ENCODE results near the gene SCGN. TPM values are rescaled to one million over a fixed set of nuclear protein-coding genes. Genes with fewer than 3 reads are reported as not detected.

SCGN gene
- total and polyA plus RNA-seq, 2 of the 13 experiments (the other 11 are each of a cell fraction or from before 2014, with no cell fraction given): 2.9 to 29.0 TPM

DNA sequence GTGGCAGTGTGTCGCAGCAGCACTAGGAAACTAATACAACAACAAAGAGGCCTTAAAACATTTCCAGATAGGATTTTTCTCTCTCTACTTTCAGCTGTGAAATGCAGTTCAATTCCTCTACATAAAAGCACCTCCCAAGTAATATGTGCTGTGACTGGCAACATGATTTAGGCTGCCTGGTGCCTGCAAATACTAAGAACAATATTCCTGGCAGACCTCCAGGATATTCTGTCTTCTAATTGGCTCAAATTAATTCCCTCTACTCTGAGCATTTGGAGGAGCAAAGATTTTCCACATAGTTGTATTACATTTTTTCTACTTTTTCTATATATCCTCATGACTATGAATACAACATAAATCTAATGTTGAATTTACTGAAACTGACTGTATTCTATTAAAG, 33.2 kb downstream of the SCGN start:
- Histone ChIP-seq H3K4me2 (ENCODE audit: low read depth, low read length) (no peak overlapping the region), H3K79me2 (ENCODE audit: insufficient read depth, low read length) (no peaks in the 10 kb centered on the region), H3K36me3 (replicated peaks in 1 of 2; ENCODE audit: control insufficient read depth in 1 of 2, insufficient read depth in 2 of 2, low read length in 2 of 2) (no peaks in the 10 kb centered on the region), H3K27ac (ENCODE audit: extremely low read length, insufficient read depth, low read length) (no peak overlapping the region), H3K9me3 (ENCODE audit: low read length) (no peaks in the 10 kb centered on the region), H3K4me1 (ENCODE audit: insufficient read depth, low read length) (no peaks in the 10 kb centered on the region), H3K4me3 (replicated peaks in 1 of 3; ENCODE audit: insufficient read depth in 1 of 3, low read depth in 2 of 3, low read length in 3 of 3) (no peak overlapping the region), H4K20me1 (ENCODE audit: insufficient read depth, low read length) (no peaks in the 10 kb centered on the region), H2AFZ (ENCODE audit: low read length) (no peak overlapping the region), H3K27me3 (ENCODE audit: control insufficient read depth in 1 of 2, insufficient read depth in 2 of 2, low read length in 2 of 2) (0 out of 5 replicates have a peak, but pooled peaks cover 0 to 1% of the 10 kb centered on the region in 2 experiments), H3K9ac (ENCODE audit: insufficient read depth, low read depth, low read length) (no peak overlapping the region)
- in situ Hi-C loops (cut with HindIII; ENCODE audit: extremely low pct_ligation_motif_present, low pct_unique_long_range_greater_than_20kb): no loop called here
- ChIA-PET CTCF (ENCODE audit: low intra/inter-chr PET ratio, low total read pairs) (no interaction called here), POLR2A (no interaction called here)
- intact Hi-C loops (cut with micrococcal nuclease; ENCODE audit: unreplicated experiment): no loop called here
- TF ChIP-seq ZNF619 (CRISPR knock-in tag; IDR thresholded peaks at IDR 0.05) (no peak), MTF2 (CRISPR knock-in tag; IDR thresholded peaks at IDR 0.05; ENCODE audit: borderline replicate concordance) (no peak), ZNF816 (CRISPR knock-in tag; IDR thresholded peaks at IDR 0.05; ENCODE audit: borderline replicate concordance) (no peak), ISX (CRISPR knock-in tag; conservative IDR thresholded peaks at IDR 0.05) (no peak), NFRKB (IDR thresholded peaks at IDR 0.05) (no peak), MYC (CRISPR knock-in tag; IDR thresholded peaks at IDR 0.05; ENCODE audit: borderline replicate concordance) (no peak), ONECUT2 (CRISPR knock-in tag; IDR thresholded peaks at IDR 0.05) (no peak), ZNF83 (CRISPR knock-in tag; IDR thresholded peaks at IDR 0.05; ENCODE audit: borderline replicate concordance) (no peak), HNF4A (CRISPR knock-in tag; IDR thresholded peaks at IDR 0.05) (no peak), HDAC1 (CRISPR knock-in tag; IDR thresholded peaks at IDR 0.05) (no peak), ZNF775 (CRISPR knock-in tag; IDR thresholded peaks at IDR 0.05; ENCODE audit: borderline replicate concordance) (no peak), MBD4 (IDR thresholded peaks at IDR 0.05; ENCODE audit: borderline replicate concordance, low read length) (no peak), ZNF354B (CRISPR knock-in tag; IDR thresholded peaks at IDR 0.05) (no peak), ZNF792 (CRISPR knock-in tag; IDR thresholded peaks at IDR 0.05) (no peak), NCOA2 (CRISPR knock-in tag; IDR thresholded peaks at IDR 0.05) (no peak), RFX1 (IDR thresholded peaks at IDR 0.05) (no peak), PLRG1 (conservative IDR thresholded peaks at IDR 0.05) (no peak)
- TF ChIP-seq, protein P1, sequence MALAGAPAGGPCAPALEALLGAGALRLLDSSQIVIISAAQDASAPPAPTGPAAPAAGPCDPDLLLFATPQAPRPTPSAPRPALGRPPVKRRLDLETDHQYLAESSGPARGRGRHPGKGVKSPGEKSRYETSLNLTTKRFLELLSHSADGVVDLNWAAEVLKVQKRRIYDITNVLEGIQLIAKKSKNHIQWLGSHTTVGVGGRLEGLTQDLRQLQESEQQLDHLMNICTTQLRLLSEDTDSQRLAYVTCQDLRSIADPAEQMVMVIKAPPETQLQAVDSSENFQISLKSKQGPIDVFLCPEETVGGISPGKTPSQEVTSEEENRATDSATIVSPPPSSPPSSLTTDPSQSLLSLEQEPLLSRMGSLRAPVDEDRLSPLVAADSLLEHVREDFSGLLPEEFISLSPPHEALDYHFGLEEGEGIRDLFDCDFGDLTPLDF (CRISPR knock-in tag; IDR thresholded peaks at IDR 0.05): no peak
- TF ChIP-seq, protein P2, sequence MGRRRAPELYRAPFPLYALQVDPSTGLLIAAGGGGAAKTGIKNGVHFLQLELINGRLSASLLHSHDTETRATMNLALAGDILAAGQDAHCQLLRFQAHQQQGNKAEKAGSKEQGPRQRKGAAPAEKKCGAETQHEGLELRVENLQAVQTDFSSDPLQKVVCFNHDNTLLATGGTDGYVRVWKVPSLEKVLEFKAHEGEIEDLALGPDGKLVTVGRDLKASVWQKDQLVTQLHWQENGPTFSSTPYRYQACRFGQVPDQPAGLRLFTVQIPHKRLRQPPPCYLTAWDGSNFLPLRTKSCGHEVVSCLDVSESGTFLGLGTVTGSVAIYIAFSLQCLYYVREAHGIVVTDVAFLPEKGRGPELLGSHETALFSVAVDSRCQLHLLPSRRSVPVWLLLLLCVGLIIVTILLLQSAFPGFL (CRISPR knock-in tag; IDR thresholded peaks at IDR 0.05): no peak
- TF ChIP-seq, protein P3, sequence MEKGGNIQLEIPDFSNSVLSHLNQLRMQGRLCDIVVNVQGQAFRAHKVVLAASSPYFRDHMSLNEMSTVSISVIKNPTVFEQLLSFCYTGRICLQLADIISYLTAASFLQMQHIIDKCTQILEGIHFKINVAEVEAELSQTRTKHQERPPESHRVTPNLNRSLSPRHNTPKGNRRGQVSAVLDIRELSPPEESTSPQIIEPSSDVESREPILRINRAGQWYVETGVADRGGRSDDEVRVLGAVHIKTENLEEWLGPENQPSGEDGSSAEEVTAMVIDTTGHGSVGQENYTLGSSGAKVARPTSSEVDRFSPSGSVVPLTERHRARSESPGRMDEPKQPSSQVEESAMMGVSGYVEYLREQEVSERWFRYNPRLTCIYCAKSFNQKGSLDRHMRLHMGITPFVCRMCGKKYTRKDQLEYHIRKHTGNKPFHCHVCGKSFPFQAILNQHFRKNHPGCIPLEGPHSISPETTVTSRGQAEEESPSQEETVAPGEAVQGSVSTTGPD (CRISPR knock-in tag; IDR thresholded peaks at IDR 0.05): no peak
- no TSS peak for BruUV-seq (replicated peaks)
- 78% methylated on average over 1 of the region's 1 CpG for WGBS (ENCODE audit: low lambda C conversion rate)
- no peak for ATAC-seq
- DNase-seq (ENCODE audit: low spot score): no peak
- no peak for FAIRE-seq
